Renal pelvis (tissue), 12 donors: ENCODE data around the gene DMWD. TPM values are rescaled to one million over a fixed set of nuclear protein-coding genes. Genes with fewer than 3 reads are reported as not detected.
A peak's percentile ranks its signal among the peaks of the same experiment; 100 is the strongest.

Source experiments
- DNase-seq: peaks from one replicate; pipeline ENCODE4 v3.0.0-alpha.2; 2013
- long read RNA-seq, 16 experiments: transcript quantifications; one replicate each; lab custom pipeline, GENCODE V29; 2026
- polyA plus RNA-seq, 3 donors: library from polyadenylated mRNA; unstranded; fragments of 120-200 nt; gene quantifications; one replicate each; pipeline ENCODE4 v1.2.1, GENCODE V29; 2013; ENCODE audit not compliant: insufficient read length in 3 of 3

DMWD gene
- 10 to 100 TPM; 36.1 to 47.1 (median 41.3) TPM for polyA plus RNA-seq
- long read RNA-seq, donor 1, transcript DMWD-202 (4 exons, 3,292 nt) = major isoform, 6 of 19 reads
- long read RNA-seq, donor 1, transcript DMWD-201 (5 exons, 3,305 nt) = major isoform, 6 of 19 reads
- long read RNA-seq, donor 1, transcript DMWD-207 (1 exons, 782 nt) = major isoform, 6 of 19 reads
- long read RNA-seq, donor 1, partial matches to known transcripts = 0 of 19 reads
- long read RNA-seq, donor 1, other reads (novel, unspliced or antisense) = 0 of 19 reads
- long read RNA-seq, donor 2, transcript DMWD-201 (5 exons, 3,305 nt) = minor isoform, 9 of 23 reads
- long read RNA-seq, donor 2, transcript DMWD-202 (4 exons, 3,292 nt) = major isoform, 11 of 23 reads
- long read RNA-seq, donor 2, partial matches to known transcripts = 0 of 23 reads
- long read RNA-seq, donor 2, other reads (novel, unspliced or antisense) = 0 of 23 reads
- long read RNA-seq, donor 3, transcript DMWD-202 (4 exons, 3,292 nt) = minor isoform, 6 of 25 reads
- long read RNA-seq, donor 3, transcript DMWD-201 (5 exons, 3,305 nt) = major isoform, 11 of 25 reads
- long read RNA-seq, donor 3, transcript DMWD-207 (1 exons, 782 nt) = minor isoform, 5 of 25 reads
- long read RNA-seq, donor 3, partial matches to known transcripts = 0 of 25 reads
- long read RNA-seq, donor 3, other reads (novel, unspliced or antisense) = 0 of 25 reads
- long read RNA-seq, donor 4, transcript DMWD-201 (5 exons, 3,305 nt) = major isoform, 6 of 17 reads
- long read RNA-seq, donor 4, partial matches to known transcripts = 0 of 17 reads
- long read RNA-seq, donor 4, other reads (novel, unspliced or antisense) = 0 of 17 reads
- long read RNA-seq, donor 5, partial matches to known transcripts = 10 of 17 reads
- long read RNA-seq, donor 5, other reads (novel, unspliced or antisense) = 0 of 17 reads
- long read RNA-seq, donor 6, transcript DMWD-202 (4 exons, 3,292 nt) = minor isoform, 9 of 27 reads
- long read RNA-seq, donor 6, transcript DMWD-201 (5 exons, 3,305 nt) = major isoform, 14 of 27 reads
- long read RNA-seq, donor 6, partial matches to known transcripts = 0 of 27 reads
- long read RNA-seq, donor 6, other reads (novel, unspliced or antisense) = 0 of 27 reads
- long read RNA-seq, donor 7, transcript DMWD-201 (5 exons, 3,305 nt) = minor isoform, 10 of 38 reads
- long read RNA-seq, donor 7, transcript DMWD-202 (4 exons, 3,292 nt) = major isoform, 11 of 38 reads
- long read RNA-seq, donor 7, partial matches to known transcripts = 8 of 38 reads
- long read RNA-seq, donor 7, other reads (novel, unspliced or antisense) = 0 of 38 reads
- long read RNA-seq, donor 8, partial matches to known transcripts = 10 of 22 reads
- long read RNA-seq, donor 8, other reads (novel, unspliced or antisense) = 0 of 22 reads
- long read RNA-seq, donor 9, transcript DMWD-202 (4 exons, 3,292 nt) = minor isoform, 6 of 24 reads
- long read RNA-seq, donor 9, transcript DMWD-201 (5 exons, 3,305 nt) = major isoform, 10 of 24 reads
- long read RNA-seq, donor 9, partial matches to known transcripts = 0 of 24 reads
- long read RNA-seq, donor 9, other reads (novel, unspliced or antisense) = 0 of 24 reads
- long read RNA-seq, donor 10, transcript DMWD-201 (5 exons, 3,305 nt) = major isoform, 9 of 17 reads
- long read RNA-seq, donor 10, partial matches to known transcripts = 0 of 17 reads
- long read RNA-seq, donor 10, other reads (novel, unspliced or antisense) = 0 of 17 reads
- long read RNA-seq, donor 11, partial matches to known transcripts = 0 of 8 reads
- long read RNA-seq, donor 11, other reads (novel, unspliced or antisense) = 0 of 8 reads
- long read RNA-seq, donor 12, transcript DMWD-207 (1 exons, 782 nt) = minor isoform, 5 of 51 reads
- long read RNA-seq, donor 12, transcript DMWD-201 (5 exons, 3,305 nt) = major isoform, 18 of 51 reads
- long read RNA-seq, donor 12, transcript DMWD-202 (4 exons, 3,292 nt) = minor isoform, 14 of 51 reads
- long read RNA-seq, donor 12, partial matches to known transcripts = 7 of 51 reads
- long read RNA-seq, donor 12, other reads (novel, unspliced or antisense) = 0 of 51 reads
- long read RNA-seq, donor 13, transcript DMWD-205 (2 exons, 643 nt) = major isoform, 6 of 14 reads
- long read RNA-seq, donor 13, partial matches to known transcripts = 0 of 14 reads
- long read RNA-seq, donor 13, other reads (novel, unspliced or antisense) = 0 of 14 reads
- long read RNA-seq, donor 14 = 0 reads
- long read RNA-seq, donor 15, transcript DMWD-207 (1 exons, 782 nt) = minor isoform, 8 of 48 reads
- long read RNA-seq, donor 15, transcript DMWD-202 (4 exons, 3,292 nt) = major isoform, 13 of 48 reads
- long read RNA-seq, donor 15, transcript DMWD-201 (5 exons, 3,305 nt) = major isoform, 13 of 48 reads
- long read RNA-seq, donor 15, partial matches to known transcripts = 11 of 48 reads
- long read RNA-seq, donor 15, other reads (novel, unspliced or antisense) = 0 of 48 reads
- long read RNA-seq, donor 16, transcript DMWD-201 (5 exons, 3,305 nt) = major isoform, 8 of 34 reads
- long read RNA-seq, donor 16, transcript DMWD-205 (2 exons, 643 nt) = minor isoform, 5 of 34 reads
- long read RNA-seq, donor 16, partial matches to known transcripts = 13 of 34 reads
- long read RNA-seq, donor 16, other reads (novel, unspliced or antisense) = 0 of 34 reads

DNA sequence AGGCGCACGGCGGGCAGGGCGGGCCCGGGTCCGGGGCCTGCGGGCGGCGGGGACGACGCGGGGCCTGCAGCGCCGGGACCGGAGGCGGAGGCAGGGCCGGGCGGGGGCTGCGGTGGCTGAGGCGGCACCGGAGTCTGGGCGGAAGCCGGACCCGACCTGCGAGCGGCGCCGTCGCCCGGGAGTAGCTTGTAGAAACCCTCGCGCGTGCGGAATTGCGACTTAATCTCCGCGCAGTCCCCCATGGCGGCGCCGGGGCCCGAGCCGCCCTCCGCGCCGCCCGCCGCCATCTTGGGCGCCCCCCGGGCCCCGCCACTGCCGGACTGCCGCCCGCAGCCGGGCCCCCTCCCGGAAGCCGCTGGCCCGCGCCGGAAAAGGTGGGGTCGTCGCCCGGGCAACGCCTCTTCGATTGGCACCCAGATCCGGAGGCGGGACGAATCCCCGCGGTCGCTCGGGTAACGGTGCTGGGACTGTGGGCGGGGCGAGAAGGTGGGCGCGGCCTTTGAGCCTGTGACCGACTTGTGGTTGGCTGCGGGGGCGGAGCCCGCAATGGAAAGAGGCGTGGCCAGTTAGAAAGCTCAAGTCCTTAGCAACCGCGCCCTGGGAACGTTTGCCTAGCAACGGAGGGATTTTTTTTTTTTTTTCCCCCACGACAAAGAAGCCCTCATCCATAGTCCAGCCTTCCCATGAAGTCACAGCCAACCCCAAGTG lies at the start of gene DMWD:
TSS of gene DMWD (minus strand) at position 376 of the 708 bp plus-strand sequence. CDS start at position 287, 89 bp downstream.
- DNase-seq = peak; percentile 99

DNA sequence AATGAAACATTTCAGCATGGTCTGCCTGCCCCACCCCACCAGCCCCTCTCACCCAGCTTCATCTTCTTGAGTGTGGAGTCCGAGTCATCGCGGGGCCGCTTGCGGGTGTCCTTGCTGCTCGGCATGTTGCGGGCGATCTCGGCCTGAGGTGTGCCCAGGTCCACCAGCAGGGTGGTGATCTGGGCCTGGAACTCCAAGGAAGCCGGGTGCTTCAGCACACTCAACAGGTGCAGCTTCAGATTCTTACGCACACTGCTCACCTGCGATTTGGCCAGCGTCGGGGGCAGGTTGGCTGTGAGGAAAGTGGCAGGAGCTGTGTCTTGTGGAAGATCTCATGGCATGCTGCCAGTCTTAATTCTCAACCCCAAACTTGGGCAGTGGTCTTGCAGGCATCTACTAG lies 49.6 kb upstream of the DMWD start:
- DNase-seq = no peak

GRCh38 chr19:45834970-45835369 lies 42.3 kb upstream of the DMWD start:
- DNase-seq = no peak

DNA sequence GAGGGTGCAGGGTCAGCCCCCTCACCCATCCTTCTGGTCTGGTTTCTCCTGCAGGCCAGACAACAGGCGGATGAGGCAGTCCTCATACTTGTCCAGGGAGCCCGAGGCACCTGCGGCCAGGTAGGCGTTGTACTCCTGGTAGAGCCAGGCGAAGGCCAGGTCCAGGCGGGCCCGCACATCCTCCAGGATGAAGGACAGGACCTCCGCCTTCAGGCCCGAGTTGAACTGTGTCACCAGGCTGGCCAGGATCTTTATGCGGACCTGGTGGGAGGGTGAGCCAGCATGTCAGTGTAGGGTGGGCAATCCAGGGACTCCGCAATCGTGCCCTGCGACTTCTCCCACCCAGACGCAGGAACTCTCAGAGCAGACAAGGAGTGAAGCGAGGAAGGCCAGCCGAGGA lies 36.3 kb upstream of the DMWD start:
- DNase-seq = no peak

GRCh38 chr19:45828523-45828922 lies 35.9 kb upstream of the DMWD start:
- DNase-seq = no peak

GRCh38 chr19:45827459-45828093 lies 34.9 kb upstream of the DMWD start:
- DNase-seq = no peak

GRCh38 chr19:45826934-45827333 lies 34.3 kb upstream of the DMWD start:
- DNase-seq = no peak

DNA sequence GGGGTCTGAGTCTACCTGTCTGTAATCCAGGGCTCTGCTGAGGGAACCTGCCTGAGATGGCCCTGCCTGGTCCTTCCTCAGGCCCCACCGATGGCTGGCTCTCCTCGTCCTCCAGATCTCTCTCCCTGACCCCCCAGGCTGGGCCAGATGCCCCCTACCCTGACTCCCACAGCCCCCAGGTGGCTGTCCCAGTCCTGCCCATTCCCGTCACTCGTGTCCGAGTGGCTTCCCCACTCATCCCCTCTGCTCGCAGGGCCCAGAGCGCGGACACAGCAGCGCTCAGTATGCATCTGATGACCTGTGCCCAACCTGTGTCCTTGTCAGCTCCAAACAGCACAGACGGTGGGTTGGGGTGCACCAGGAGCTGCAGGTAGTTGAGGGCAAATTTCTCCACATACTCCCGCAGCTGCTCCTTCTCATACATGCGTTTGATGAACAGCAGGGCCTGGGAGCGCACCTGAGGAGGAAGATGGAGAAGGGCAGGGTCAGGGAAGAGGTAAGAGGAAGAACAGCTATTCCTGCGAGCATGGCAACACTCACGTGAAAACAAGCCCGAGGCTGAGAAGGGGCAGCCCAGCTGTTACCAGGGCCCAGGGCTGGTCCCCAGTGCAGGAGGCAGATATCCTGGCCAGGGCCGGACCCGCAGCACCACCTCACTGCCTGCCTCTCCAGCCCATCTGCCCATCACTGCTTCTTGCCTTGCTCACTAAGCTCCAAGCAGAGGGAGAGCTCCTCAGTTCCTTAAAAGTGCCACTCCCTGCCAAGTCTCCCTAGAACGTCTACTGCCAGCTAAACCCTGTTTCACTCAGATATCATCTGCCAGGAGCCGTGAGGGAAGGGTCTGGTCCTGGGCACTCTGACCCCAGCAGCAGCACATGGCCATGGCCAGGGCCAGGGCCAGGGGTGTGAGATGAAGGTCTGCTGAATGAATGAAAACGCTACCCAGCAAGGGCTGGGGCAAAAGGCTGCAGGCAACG lies 33.6 kb upstream of the DMWD start:
- DNase-seq = no peak

- DNase-seq = no peak
These were observed 32.6 kb upstream of the DMWD start for GRCh38 chr19:45825263-45825605.

DNA sequence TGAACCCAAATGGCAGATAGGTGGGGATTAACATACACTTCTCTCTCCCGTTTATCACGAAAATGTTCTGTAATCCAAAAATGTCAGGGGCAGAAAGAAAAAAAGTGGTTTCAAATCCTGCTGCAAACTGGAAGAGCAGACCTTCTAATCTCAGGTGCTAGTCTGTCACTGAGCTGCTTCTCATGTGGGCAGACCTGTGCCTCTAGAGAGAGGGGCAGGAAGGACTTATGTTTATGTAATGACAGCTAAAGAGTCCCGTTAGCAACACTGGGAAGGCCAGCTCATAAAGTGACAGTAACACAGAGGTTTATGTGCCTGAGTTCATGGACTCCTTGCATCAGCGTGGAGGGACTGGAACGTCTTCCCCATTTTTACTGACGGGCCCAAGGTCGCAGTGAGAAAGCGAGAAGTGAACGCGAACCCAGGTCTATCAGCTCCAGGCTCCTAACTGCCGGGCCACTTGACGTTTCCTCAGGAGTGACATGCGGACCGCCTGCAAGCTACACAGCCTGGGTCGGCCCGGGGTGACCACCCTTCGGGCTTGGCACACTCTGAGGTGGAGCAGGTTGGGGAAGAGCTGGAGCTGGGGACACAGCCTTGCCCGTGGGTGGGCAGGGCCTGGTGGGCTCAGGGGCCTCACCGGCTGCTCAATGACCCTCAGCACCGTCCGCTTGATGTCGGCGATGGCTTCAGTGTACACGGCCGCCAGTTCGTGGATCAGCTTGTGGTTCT lies 32.1 kb upstream of the DMWD start:
- DNase-seq = no peak

- no peak for DNase-seq
These were observed 31.4 kb upstream of the DMWD start for GRCh38 chr19:45824041-45824471.

GRCh38 chr19:45823182-45823581 lies 30.5 kb upstream of the DMWD start:
- DNase-seq = no peak

DNA sequence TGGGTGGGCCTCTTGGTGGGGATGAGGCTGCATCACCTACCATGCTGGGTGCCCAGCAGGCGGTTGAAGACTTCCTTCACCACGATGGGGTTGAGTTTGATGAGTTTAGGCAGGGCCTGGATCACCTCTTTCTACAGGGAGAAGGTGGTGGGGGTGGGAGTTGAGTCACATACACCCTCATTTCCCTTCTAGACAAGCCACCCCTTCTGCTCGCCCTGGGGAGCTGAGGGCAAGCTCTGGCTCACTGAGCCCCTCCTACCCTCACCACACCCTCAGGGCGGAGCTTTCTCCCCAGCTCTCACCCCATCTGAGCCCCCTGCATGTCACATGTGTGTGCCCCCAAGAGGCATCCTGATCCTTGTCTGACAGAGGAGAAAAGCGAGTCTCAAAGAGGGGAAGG lies 30.1 kb upstream of the DMWD start:
- no peak for DNase-seq

- no peak for DNase-seq
These were observed 28.9 kb upstream of the DMWD start for GRCh38 chr19:45821570-45821969.

DNA sequence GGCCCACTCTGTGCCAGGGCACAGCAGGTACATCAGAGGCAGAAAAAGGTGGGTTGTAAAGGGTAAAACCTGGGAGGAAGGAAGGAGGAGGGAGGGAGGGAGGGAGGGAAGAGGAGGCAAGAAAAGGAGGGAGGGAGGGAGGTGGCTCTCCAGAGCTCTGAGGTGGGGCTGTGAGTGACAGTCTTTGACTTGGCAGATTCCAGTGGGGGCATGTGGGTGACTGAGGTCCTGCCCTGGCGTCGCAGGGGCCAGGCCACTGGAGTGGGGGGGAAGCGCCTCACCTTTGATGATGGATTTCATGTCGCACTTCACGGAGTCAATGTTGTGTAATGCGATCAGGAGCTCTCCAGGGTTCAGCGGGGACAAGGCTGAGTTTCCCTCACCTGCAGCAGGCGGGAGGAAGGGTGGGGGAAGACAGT lies 28.5 kb upstream of the DMWD start:
- DNase-seq = no peak
